GM18520 (cell line): Measurements from ENCODE around the gene WDR6.

Source experiments
- ATAC-seq: cut with Tn5 transposase; IDR thresholded peaks from one replicate; pipeline ENCODE4 v1.9.1; 2021; ENCODE audit not compliant: unreplicated experiment

Gene WDR6

GRCh38 chr3:49007068-49007770 lies at the start of gene WDR6:
Gene WDR6, plus strand, starts transcription at chr3:49007391. Its CDS starts 41 bp downstream, at chr3:49007432.
- ATAC-seq, result peak; percentile 91

- no peak for ATAC-seq
Observed at GRCh38 chr3:48960841-48961413, 46.3 kb upstream of the WDR6 start.

- ATAC-seq, result no peak
Observed at GRCh38 chr3:48962340-48962739, 44.9 kb upstream of the WDR6 start.

GRCh38 chr3:48962939-48963338 lies 44.3 kb upstream of the WDR6 start:
- no peak for ATAC-seq

- no peak for ATAC-seq
Observed at GRCh38 chr3:48963591-48963990, 43.6 kb upstream of the WDR6 start.

GRCh38 chr3:48966367-48966766 lies 40.8 kb upstream of the WDR6 start:
- no peak for ATAC-seq

GRCh38 chr3:48966876-48967361 lies 40.3 kb upstream of the WDR6 start:
- no peak for ATAC-seq

- no peak for ATAC-seq
Observed at GRCh38 chr3:48970586-48970985, 36.6 kb upstream of the WDR6 start.

- ATAC-seq, result no peak
Observed at GRCh38 chr3:48974076-48974864, 32.9 kb upstream of the WDR6 start.

GRCh38 chr3:48979451-48979850 lies 27.7 kb upstream of the WDR6 start:
- no peak for ATAC-seq

- ATAC-seq, result no peak
Observed at GRCh38 chr3:48980295-48980694, 26.9 kb upstream of the WDR6 start.

- no peak for ATAC-seq
Observed at GRCh38 chr3:48982016-48982415, 25.2 kb upstream of the WDR6 start.

GRCh38 chr3:48982686-48983085 lies 24.5 kb upstream of the WDR6 start:
- ATAC-seq, result no peak

GRCh38 chr3:48983096-48983495 lies 24.1 kb upstream of the WDR6 start:
- ATAC-seq, result no peak

- ATAC-seq, result no peak
Observed at GRCh38 chr3:48984663-48985062, 22.5 kb upstream of the WDR6 start.

- no peak for ATAC-seq
Observed at GRCh38 chr3:48985831-48986376, 21.3 kb upstream of the WDR6 start.

- ATAC-seq, result no peak
Observed at GRCh38 chr3:48989126-48989795, 17.9 kb upstream of the WDR6 start.

GRCh38 chr3:48989796-48990635 lies 17.2 kb upstream of the WDR6 start, which contains the start of gene P4HTM:
Gene P4HTM, plus strand, starts transcription at chr3:48990241. Its CDS starts 16 bp downstream, at chr3:48990257.
- peak; percentile 47 for ATAC-seq

- no peak for ATAC-seq
Observed at GRCh38 chr3:48990636-48991469, 16.3 kb upstream of the WDR6 start.
